ENCODE results near the gene FSCN2. TPM values are rescaled to one million over a fixed set of nuclear protein-coding genes. Genes with fewer than 3 reads are reported as not detected.

Gene FSCN2
- total RNA-seq, 1 experiment from 2014 or later = 0.63 TPM

DNA sequence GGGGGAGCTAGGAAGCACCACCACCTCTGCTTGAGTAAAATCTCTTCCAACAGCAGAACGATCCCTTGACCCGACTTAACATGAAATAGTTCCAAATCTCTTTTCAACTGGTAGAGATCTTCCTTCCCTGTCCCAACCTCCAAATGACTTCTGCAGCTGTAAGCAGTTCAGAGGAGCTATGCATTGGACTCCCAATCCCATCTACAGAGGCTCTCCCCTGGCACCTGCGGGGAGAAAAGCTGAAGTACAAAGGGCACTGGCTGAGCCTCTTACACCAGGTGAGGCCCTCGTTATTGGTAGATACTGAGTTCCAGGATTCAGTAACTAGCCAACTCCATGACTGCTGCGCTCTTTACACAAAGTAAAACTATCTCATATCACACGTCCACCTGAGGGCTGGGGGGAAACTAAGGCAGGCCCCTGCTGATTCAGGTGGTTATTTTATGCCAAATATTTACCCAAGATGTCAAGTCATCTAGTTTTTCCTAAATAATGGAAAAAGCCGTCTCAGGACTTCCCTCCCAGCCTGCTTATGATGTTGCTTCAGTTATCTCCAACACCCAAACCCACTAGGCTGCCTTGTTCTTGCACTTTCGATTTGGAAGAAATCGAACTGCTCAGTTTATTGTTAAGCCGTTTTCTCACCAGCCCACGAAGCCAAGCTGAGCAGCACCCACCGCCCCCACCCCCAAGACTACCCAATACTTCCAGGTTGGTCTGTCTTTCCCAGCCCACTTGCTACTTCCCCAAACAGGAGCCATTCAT lies 18.8 kb upstream of the FSCN2 start:
- Histone ChIP-seq H3K36me3 (ENCODE audit: insufficient read depth, low read length) (peaks cover 27% of the 10 kb centered on the region), H3K4me1 (ENCODE audit: low read length) (peaks cover 32% of the 10 kb centered on the region), H3K27me3 (ENCODE audit: low read length) (no peaks in the 10 kb centered on the region), H3K9me3 (ENCODE audit: low read length) (no peaks in the 10 kb centered on the region), H4K20me1 (ENCODE audit: insufficient read depth, low read depth, low read length) (peaks cover 24% of the 10 kb centered on the region), H3K4me3 (ENCODE audit: low read length) (peak overlapping the region; percentile 82; the same call in 1 of the 2 replicates), H3K27ac (ENCODE audit: low read length) (no peak overlapping the region), H3K4me2 (ENCODE audit: low read depth, low read length, poor library complexity, severe bottlenecking) (peak overlapping the region; percentile 84), H3K9ac (ENCODE audit: low read length) (no peak overlapping the region), H2AFZ (ENCODE audit: low read length) (no peak overlapping the region), H3K9me2 (replicated peaks; ENCODE audit: insufficient read depth, low read length) (no peaks in the 10 kb centered on the region), H3K79me2 (ENCODE audit: low read length) (peaks cover 11% of the 10 kb centered on the region)
- peak; percentile 79 for DNase-seq

DNA sequence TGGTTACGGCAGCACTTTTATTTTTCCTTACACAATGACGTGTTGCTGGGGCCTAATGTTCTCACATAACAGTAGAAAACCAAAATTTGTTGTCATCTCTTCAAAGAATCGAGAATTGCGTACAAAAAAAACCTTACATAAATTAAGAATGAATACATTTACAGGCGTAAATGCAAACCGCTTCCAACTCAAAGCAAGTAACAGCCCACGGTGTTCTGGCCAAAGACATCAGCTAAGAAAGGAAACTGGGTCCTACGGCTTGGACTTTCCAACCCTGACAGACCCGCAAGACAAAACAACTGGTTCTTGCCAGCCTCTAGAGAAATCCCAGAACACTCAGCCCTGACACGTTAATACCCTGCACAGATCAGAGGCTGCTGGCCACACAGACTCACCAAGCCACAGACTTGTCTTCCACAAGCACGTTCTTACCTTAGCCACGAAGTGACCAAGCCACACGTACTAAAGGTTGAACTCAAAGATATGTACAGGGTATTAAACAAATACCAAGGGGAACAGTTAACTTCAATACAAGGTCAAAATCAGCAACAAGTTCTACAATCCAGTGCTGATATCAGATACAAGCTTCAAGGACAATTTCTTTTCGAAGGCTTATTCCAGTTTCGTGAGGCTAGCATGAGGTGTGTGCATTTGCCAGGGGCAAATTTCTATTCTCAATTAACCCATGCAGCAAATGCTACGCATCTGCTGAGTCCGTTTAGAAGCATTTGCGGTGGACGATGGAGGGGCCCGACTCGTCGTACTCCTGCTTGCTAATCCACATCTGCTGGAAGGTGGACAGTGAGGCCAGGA lies 18.0 kb upstream of the FSCN2 start:
- Histone ChIP-seq H3K9ac (ENCODE audit: low read length) (peak overlapping the region; percentile 96), H3K79me2 (ENCODE audit: low read length) (peaks cover 11% of the 10 kb centered on the region), H3K9me2 (replicated peaks; ENCODE audit: insufficient read depth, low read length) (no peaks in the 10 kb centered on the region), H3K4me2 (ENCODE audit: low read depth, low read length, poor library complexity, severe bottlenecking) (peak overlapping the region; percentile 84), H3K4me1 (ENCODE audit: low read length) (peaks cover 33% of the 10 kb centered on the region), H3K9me3 (ENCODE audit: low read length) (no peaks in the 10 kb centered on the region), H4K20me1 (ENCODE audit: insufficient read depth, low read depth, low read length) (peaks cover 24% of the 10 kb centered on the region), H3K27me3 (ENCODE audit: low read length) (no peaks in the 10 kb centered on the region), H2AFZ (ENCODE audit: low read length) (no peak overlapping the region), H3K36me3 (ENCODE audit: insufficient read depth, low read length) (peaks cover 27% of the 10 kb centered on the region), H3K27ac (ENCODE audit: low read length) (peak overlapping the region; percentile 78; the same call in 1 of the 2 replicates), H3K4me3 (ENCODE audit: low read length) (peak overlapping the region; percentile 82)
- DNase-seq = peak; percentile 61

DNA sequence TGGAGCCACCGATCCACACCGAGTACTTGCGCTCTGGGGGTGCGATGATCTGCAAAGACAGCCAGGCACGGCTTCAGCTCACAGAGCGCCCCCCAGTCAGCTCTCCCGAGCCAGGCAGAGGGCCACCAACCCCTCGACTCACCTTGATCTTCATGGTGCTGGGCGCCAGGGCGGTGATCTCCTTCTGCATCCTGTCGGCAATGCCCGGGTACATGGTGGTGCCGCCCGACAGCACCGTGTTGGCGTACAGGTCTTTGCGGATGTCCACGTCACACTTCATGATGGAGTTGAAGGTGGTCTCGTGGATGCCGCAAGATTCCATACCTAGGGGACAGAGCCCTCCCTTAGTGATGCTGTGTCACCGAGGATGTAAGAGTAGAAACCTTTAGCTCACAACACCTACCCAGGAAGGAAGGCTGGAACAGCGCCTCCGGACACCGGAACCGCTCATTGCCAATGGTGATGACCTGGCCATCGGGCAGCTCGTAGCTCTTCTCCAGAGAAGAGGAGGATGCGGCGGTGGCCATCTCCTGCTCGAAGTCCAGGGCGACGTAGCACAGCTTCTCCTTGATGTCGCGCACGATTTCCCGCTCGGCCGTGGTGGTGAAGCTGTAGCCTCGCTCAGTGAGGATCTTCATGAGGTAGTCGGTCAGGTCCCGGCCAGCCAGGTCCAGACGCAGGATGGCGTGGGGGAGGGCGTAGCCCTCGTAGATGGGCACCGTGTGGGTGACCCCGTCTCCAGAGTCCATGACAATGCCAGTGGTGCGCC lies 17.2 kb upstream of the FSCN2 start:
- Histone ChIP-seq H3K4me1 (ENCODE audit: low read length) (peaks cover 40% of the 10 kb centered on the region), H3K9me3 (ENCODE audit: low read length) (no peaks in the 10 kb centered on the region), H3K4me3 (ENCODE audit: low read length) (peak overlapping the region; percentile 82), H3K9me2 (replicated peaks; ENCODE audit: insufficient read depth, low read length) (no peaks in the 10 kb centered on the region), H3K79me2 (ENCODE audit: low read length) (peaks cover 11% of the 10 kb centered on the region), H3K9ac (ENCODE audit: low read length) (peak overlapping the region; percentile 96), H4K20me1 (ENCODE audit: insufficient read depth, low read depth, low read length) (peaks cover 24% of the 10 kb centered on the region), H3K36me3 (ENCODE audit: insufficient read depth, low read length) (peaks cover 27% of the 10 kb centered on the region), H3K4me2 (ENCODE audit: low read depth, low read length, poor library complexity, severe bottlenecking) (peak overlapping the region; percentile 84), H3K27ac (ENCODE audit: low read length) (peak overlapping the region; percentile 78), H2AFZ (ENCODE audit: low read length) (no peak overlapping the region), H3K27me3 (ENCODE audit: low read length) (no peaks in the 10 kb centered on the region)
- DNase-seq = peak; percentile 48

DNA sequence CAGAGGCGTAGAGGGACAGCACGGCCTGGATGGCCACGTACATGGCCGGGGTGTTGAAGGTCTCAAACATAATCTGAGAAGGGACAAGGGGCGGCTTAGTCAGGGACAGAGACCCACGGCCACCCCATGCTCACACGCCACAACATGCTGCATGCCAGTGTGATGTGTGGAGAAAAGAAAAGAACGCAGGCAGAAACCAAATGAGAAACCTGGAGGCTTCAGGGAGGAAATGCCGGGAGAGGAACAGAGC lies 16.7 kb upstream of the FSCN2 start:
- Histone ChIP-seq H4K20me1 (ENCODE audit: insufficient read depth, low read depth, low read length) (peaks cover 27% of the 10 kb centered on the region), H3K27ac (ENCODE audit: low read length) (peak overlapping the region; percentile 78), H3K27me3 (ENCODE audit: low read length) (no peaks in the 10 kb centered on the region), H3K9ac (ENCODE audit: low read length) (peak overlapping the region; percentile 96), H3K79me2 (ENCODE audit: low read length) (peaks cover 11% of the 10 kb centered on the region), H3K9me2 (replicated peaks; ENCODE audit: insufficient read depth, low read length) (no peaks in the 10 kb centered on the region), H3K4me1 (ENCODE audit: low read length) (peaks cover 45% of the 10 kb centered on the region), H3K9me3 (ENCODE audit: low read length) (no peaks in the 10 kb centered on the region), H3K4me3 (ENCODE audit: low read length) (peak overlapping the region; percentile 82), H2AFZ (ENCODE audit: low read length) (no peak overlapping the region), H3K36me3 (ENCODE audit: insufficient read depth, low read length) (peaks cover 27% of the 10 kb centered on the region), H3K4me2 (ENCODE audit: low read depth, low read length, poor library complexity, severe bottlenecking) (peak overlapping the region; percentile 84)
- peak; percentile 66 for DNase-seq

DNA sequence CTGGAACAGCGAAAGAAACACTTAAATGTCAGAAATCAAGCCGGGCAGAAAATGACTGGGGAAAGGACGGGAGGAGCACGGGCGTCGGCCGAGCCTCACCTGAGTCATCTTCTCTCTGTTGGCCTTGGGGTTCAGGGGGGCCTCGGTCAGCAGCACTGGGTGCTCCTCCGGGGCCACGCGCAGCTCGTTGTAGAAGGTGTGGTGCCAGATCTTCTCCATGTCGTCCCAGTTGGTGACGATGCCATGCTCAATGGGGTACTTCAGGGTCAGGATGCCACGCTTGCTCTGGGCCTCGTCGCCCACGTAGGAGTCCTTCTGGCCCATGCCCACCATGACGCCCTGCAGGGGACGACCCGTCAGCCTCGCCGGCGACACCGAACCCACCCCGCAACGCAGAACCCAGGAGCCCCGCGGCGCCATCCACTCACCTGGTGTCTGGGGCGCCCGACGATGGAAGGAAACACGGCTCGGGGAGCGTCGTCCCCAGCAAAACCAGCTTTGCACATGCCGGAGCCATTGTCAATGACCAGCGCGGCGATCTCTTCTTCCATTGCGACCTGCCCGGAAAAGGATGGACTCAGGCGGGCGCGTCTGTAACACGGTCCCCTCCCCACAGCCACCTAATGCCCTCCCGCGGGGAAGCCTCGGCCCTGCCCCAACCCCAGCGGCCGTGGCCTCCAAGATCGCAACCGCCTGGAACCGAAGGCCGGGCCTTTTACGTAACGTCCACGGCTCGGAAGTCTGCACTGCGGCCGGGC lies 16.2 kb upstream of the FSCN2 start:
- Histone ChIP-seq H3K36me3 (ENCODE audit: insufficient read depth, low read length) (peaks cover 27% of the 10 kb centered on the region), H3K4me3 (ENCODE audit: low read length) (peak overlapping the region; percentile 82), H3K79me2 (ENCODE audit: low read length) (peaks cover 11% of the 10 kb centered on the region), H3K9ac (ENCODE audit: low read length) (peak overlapping the region; percentile 96), H3K9me2 (replicated peaks; ENCODE audit: insufficient read depth, low read length) (no peaks in the 10 kb centered on the region), H3K4me2 (ENCODE audit: low read depth, low read length, poor library complexity, severe bottlenecking) (peak overlapping the region; percentile 84), H3K9me3 (ENCODE audit: low read length) (no peaks in the 10 kb centered on the region), H3K27ac (ENCODE audit: low read length) (peak overlapping the region; percentile 78), H3K27me3 (ENCODE audit: low read length) (no peaks in the 10 kb centered on the region), H3K4me1 (ENCODE audit: low read length) (peaks cover 50% of the 10 kb centered on the region), H4K20me1 (ENCODE audit: insufficient read depth, low read depth, low read length) (peaks cover 28% of the 10 kb centered on the region), H2AFZ (ENCODE audit: low read length) (no peak overlapping the region)
- DNase-seq = peak; percentile 61

DNA sequence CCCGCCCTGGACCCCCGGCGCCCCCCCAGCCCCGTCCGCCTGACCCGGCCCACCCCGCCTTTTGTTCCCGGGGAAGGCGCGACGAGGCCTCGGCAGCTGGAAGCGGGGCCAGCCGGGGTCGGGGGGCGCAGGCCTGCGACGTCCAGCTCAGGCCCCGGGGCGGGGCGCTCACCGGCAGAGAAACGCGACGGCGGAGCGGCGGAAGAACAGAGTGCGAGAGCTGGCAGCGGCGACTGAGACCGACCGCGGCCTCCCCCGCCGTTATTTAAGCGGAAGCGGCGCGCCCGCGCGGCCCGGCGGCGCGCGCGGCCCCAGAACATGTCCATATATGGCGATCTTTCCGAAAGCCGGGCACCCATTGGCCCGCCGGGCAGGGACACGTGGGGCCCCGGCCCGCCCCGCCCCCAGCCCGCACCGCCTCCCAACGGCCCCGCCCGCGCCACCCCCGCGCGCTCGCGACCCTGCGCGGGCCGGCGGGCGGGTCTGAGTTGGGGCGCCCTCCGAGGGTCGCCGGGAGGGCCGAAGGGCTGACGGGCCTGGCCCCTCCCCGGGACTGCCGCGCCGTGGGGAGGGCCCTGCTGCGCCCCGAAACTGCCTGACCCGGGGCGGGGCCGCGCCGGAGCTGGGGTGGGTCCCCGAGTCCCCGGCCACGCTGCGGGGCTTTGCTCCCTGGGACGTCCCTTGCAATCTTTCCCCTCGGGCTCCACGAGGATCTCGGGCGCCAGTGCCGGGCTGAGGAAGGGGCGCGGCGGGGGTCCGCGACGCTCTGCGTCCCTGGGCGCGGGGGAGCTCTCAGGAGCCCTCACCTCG lies 15.4 kb upstream of the FSCN2 start, which contains the start of gene ACTG1:
TSS of gene ACTG1 (minus strand) at position 238 of the 810 bp plus-strand sequence. CDS start 445 bp downstream, outside the sequence.
- H3K79me2 ChIP-seq (ENCODE audit: low read length) = peaks cover 11% of the 10 kb centered on the region
- H3K27ac ChIP-seq (ENCODE audit: low read length) = peak within 1 kb of the TSS; percentile 93
- peak within 1 kb of the TSS; percentile 94 for H3K4me2 ChIP-seq (ENCODE audit: low read depth, low read length, poor library complexity, severe bottlenecking)
- H4K20me1 ChIP-seq (ENCODE audit: insufficient read depth, low read depth, low read length) = peaks cover 28% of the 10 kb centered on the region
- H3K36me3 ChIP-seq (ENCODE audit: insufficient read depth, low read length) = peaks cover 27% of the 10 kb centered on the region
- peaks cover 58% of the 10 kb centered on the region for H3K4me1 ChIP-seq (ENCODE audit: low read length)
- no peaks in the 10 kb centered on the region for H3K9me2 ChIP-seq (replicated peaks; ENCODE audit: insufficient read depth, low read length)
- DNase-seq = peak; percentile 96
- peak within 1 kb of the TSS; percentile 82 for H3K4me3 ChIP-seq (ENCODE audit: low read length)
- no peaks in the 10 kb centered on the region for H3K27me3 ChIP-seq (ENCODE audit: low read length)
- H3K9ac ChIP-seq (ENCODE audit: low read length) = peak within 1 kb of the TSS; percentile 96
- no peaks in the 10 kb centered on the region for H3K9me3 ChIP-seq (ENCODE audit: low read length)
- H2AFZ ChIP-seq (ENCODE audit: low read length) = no peak within 1 kb of the TSS

DNA sequence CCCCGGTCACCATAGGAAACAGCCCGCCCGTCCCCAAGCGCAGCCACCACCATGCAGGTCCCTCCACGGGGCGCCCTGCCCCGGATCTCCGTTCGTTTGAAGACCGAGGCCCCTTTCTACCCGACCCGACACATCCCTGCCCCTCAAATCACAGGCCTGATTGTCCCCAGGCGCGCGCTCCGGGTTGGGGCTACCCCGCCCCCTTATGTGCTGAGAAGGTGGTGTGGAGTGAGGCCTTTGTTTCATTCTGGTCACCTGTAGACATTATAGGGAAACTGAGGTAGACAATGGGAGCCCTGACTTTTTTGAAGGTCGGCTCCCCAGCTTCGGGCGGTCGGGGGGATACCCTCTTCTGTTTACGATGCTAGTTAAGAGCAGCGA lies 14.8 kb upstream of the FSCN2 start:
- Histone ChIP-seq H3K4me1 (ENCODE audit: low read length) (peaks cover 64% of the 10 kb centered on the region), H3K36me3 (ENCODE audit: insufficient read depth, low read length) (peaks cover 27% of the 10 kb centered on the region), H3K9me2 (replicated peaks; ENCODE audit: insufficient read depth, low read length) (no peaks in the 10 kb centered on the region), H3K27ac (ENCODE audit: low read length) (peak overlapping the region; percentile 93), H3K9ac (ENCODE audit: low read length) (peak overlapping the region; percentile 90), H3K9me3 (ENCODE audit: low read length) (no peaks in the 10 kb centered on the region), H3K79me2 (ENCODE audit: low read length) (peaks cover 11% of the 10 kb centered on the region), H4K20me1 (ENCODE audit: insufficient read depth, low read depth, low read length) (peaks cover 28% of the 10 kb centered on the region), H3K27me3 (ENCODE audit: low read length) (no peaks in the 10 kb centered on the region), H2AFZ (ENCODE audit: low read length) (no peak overlapping the region), H3K4me3 (ENCODE audit: low read length) (peak overlapping the region; percentile 68), H3K4me2 (ENCODE audit: low read depth, low read length, poor library complexity, severe bottlenecking) (peak overlapping the region; percentile 94)
- DNase-seq = peak; percentile 92

Measured in Karpas-422 (cell line).